H1 (cell line): Measurements from ENCODE around the gene EBF3.

Source experiments
- CEBPB ChIP-seq: IDR thresholded peaks from 2 replicates; pipeline ENCODE4 v1.6.1; 2012; ENCODE audit warnings: low read depth, low read length
- CHD2 ChIP-seq: IDR thresholded peaks from 2 replicates; pipeline ENCODE4 v1.6.1; 2012; ENCODE audit warnings: low read length, improper control_type of control experiment
- CTCF ChIP-seq, 3 experiments: IDR thresholded peaks; 1 replicate in 2 of 3; 2 replicates in 1 of 3; pipeline versions ENCODE4 v1.5.1 to v1.6.1; 2011; ENCODE audit warnings: low read length in 3 of 3, mild to moderate bottlenecking in 3 of 3, inconsistent platforms in 2 of 3, low read depth in 1 of 3, moderate library complexity in 1 of 3; ENCODE audit not compliant: insufficient read depth in 1 of 3; ENCODE audit errors: control extremely low read depth in 1 of 3
- FOSL1 ChIP-seq: IDR thresholded peaks from 2 replicates; pipeline ENCODE4 v1.6.1; 2011; ENCODE audit warnings: mild to moderate bottlenecking, low read depth, low read length, moderate library complexity; ENCODE audit not compliant: insufficient read depth
- NRF1 ChIP-seq: IDR thresholded peaks from 2 replicates; pipeline ENCODE4 v1.6.1; 2011; ENCODE audit warnings: mild to moderate bottlenecking, low read depth, low read length, improper control_type of control experiment
- TF ChIP-seq, protein P1 (sequence below): IDR thresholded peaks from 2 replicates; pipeline ENCODE4 v1.6.1; 2012; ENCODE audit warnings: inconsistent platforms

DNA sequence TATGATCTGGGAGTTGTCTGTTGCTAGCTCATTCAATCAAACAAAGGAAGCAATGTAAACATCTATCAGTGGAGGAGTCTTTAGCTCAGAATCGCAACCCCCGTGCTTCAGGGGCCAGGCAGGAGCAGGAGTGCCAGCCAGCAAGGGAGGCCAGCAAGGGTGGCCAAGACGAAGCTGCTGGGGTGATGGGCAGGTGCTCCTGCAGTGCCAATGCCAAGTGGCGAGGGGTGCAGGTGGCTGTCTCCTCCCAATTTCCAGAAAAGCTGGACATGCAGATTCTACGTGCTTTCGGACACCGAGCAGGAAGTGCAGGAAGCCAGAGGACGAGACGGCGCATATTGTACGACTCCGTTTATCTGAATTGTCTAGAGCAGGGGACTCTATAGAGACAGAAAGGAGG is 48.1 kb upstream of the EBF3 start:
- TF ChIP-seq NRF1 = no peak
- no peak for TF ChIP-seq CEBPB
- no peak for TF ChIP-seq CTCF (IDR thresholded peaks at IDR 0.05; ENCODE audit: control extremely low read depth in 1 of 3, insufficient read depth in 1 of 3, low read depth in 1 of 3, low read length in 3 of 3)
- no peak for TF ChIP-seq FOSL1
- TF ChIP-seq, protein P1, sequence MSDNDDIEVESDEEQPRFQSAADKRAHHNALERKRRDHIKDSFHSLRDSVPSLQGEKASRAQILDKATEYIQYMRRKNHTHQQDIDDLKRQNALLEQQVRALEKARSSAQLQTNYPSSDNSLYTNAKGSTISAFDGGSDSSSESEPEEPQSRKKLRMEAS = no peak
- no peak for TF ChIP-seq CHD2
